OCI-LY1 (cell line): ENCODE measurements around the gene NRGN.

ENCODE experiments used
- EZH2 ChIP-seq: fragments of 200-600 bp; sonication (generic), shearing (Covaris generic); IDR thresholded peaks from 2 replicates; pipeline ENCODE4 v1.8.0; 2017; ENCODE audit warnings: borderline replicate concordance, mixed run types, mild to moderate bottlenecking, antibody characterized with exemption, low read length, moderate library complexity, mixed read lengths
- TF ChIP-seq, protein P1 (sequence below): fragments of 200-600 bp; sonication (generic), shearing (Covaris generic); IDR thresholded peaks from 2 replicates; pipeline ENCODE4 v1.5.1; 2017; ENCODE audit warnings: mild to moderate bottlenecking, antibody characterized with exemption, low read length, moderate library complexity, mixed read lengths

DNA sequence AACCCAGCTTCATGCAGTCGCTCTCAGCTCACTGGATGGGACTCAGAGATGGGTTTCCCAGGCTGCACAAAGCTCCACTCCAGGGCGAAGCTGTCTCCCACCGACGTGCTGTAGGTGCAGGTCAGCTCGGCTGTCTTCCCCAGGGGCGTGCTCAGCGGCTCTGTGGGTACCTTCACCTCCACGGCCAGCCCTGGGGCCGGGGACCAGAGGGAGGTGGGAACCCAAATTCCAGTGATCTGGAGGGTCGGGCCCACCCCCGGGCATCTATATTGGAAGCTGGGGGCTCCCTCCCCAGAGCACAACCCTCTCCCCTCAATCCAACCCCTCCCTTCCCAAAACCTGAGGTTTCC lies 11.6 kb downstream of the NRGN start:
- no peak for TF ChIP-seq EZH2
- TF ChIP-seq, protein P1, sequence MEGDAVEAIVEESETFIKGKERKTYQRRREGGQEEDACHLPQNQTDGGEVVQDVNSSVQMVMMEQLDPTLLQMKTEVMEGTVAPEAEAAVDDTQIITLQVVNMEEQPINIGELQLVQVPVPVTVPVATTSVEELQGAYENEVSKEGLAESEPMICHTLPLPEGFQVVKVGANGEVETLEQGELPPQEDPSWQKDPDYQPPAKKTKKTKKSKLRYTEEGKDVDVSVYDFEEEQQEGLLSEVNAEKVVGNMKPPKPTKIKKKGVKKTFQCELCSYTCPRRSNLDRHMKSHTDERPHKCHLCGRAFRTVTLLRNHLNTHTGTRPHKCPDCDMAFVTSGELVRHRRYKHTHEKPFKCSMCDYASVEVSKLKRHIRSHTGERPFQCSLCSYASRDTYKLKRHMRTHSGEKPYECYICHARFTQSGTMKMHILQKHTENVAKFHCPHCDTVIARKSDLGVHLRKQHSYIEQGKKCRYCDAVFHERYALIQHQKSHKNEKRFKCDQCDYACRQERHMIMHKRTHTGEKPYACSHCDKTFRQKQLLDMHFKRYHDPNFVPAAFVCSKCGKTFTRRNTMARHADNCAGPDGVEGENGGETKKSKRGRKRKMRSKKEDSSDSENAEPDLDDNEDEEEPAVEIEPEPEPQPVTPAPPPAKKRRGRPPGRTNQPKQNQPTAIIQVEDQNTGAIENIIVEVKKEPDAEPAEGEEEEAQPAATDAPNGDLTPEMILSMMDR = no peak
